ENCODE measurements around the gene DAP.
A peak's percentile ranks its signal among the peaks of the same experiment; 100 is the strongest.

The DAP gene

DNA sequence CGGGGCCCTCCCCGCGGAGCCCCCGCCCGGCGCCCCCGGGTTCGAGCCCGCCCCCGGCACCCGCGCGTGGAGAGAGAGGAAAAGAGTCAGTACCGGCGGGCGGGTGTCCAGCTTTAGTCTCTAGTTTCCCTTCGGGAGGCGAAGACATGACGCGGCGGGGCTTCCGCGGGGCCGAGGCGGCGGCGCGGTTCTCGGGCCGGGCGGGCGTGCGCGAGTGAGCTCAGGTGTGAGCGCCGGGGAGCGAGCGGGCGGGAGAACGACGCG, 181 bp downstream of the DAP start:
- DNase-seq (ENCODE audit: low read depth): no peak

DNA sequence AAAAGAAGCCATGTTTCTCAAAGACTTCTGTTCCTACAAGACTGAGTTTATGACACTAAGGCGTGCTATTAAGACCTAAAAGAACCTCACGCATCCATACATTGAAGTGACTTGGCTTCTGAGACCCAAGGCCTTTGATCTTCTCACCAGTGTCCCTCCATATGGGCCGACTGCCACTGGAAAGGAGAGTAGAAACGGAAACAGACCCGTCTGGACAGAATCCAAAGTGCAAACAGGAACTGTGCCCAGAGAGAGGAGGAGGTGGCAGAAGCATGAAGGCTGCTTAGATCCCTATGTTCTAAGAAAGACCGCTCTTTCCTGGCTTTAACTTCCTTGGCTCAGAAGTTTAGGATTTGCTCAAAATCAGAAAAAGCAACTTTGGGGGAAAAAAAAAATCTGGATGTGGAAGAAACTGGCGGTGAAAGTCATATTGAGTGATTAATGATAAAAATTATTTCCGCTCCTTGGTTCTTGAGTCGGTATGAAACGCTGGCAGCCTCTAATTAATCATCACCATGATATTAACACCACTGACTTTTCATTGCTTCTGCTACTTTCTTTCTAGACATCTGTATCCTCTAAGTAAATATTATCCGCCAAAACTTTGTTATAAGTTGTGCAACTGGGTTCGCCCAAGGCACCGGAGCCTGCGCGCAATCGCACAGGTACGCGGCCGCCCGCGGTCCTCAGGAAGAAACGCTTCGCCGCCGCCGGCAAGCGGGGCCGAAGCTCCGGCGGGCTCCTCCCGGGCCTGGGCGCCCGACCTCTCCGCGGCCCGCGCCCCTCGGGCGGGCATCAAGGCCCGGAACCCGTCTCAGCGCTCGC, 726 bp downstream of the DAP start:
- DNase-seq (ENCODE audit: low read depth): peak; percentile 45

DNA sequence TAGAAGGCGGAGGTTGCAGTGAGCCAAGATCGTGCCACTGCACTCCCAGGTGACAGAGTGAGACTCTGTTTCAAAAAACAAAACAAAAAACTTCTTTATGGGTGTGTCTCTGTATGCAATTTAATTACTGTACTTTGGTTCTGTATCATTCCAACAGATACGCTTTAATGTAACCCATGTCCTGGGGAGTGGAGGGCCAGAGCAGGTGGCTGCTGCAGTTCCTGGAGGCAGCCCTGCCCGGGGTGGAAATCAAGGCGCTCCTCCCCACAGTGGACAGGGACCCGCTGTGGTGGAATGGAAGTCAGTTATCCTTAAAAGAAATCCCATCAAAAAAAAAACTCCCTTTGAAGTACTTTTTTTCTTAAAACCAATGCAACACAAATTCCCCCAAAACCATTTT, 1.9 kb downstream of the DAP start:
- no peak for DNase-seq (ENCODE audit: low read depth)

DNA sequence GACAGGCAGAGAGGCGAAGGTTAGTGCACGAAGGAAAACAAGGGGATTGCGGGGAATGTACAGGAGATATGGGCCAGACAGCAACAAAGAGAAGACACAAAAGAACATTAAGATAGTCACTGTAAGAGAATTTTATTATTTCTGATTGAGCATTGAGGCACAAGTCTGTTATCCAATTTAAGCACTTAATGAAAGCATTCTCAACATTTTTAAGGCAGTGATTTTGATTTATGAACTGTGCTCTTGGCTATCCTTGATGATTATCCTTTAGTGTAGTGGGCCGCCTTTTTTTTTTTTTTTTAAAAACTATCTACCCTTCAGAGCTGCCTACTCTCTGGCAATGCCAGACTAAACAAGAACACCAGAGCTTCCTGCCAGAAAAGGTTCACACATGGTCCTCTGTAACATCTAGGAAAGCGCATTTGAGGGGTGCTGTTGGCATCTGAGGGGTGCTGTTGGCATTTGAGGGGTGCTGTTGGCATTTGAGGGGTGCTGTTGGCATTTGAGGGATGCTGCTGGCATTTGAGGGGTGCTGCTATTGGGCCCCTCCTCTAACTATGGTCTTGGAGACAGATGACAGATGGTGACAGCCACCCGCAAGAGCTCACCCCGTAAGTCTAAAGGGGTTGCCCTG, 3.0 kb downstream of the DAP start:
- DNase-seq (ENCODE audit: low read depth): no peak

DNA sequence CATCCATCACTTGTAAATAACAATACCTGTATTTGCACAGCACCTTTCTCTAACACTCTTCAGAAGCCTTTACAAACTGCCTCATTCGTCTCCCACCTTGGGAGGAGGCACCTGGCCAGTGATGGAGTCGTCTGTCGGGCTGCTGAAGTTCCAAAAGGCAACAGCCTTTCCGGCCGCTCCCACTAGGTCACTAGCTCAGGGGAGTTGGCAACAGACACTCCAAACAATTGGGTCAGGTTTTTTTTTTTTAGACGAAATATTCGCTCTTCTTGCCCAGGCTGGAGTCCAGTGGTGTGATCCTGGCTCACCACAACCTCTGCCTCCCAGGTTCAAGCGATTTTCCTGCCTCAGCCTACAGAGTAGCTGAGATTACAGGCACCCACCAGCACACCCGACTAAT, 4.0 kb downstream of the DAP start:
- DNase-seq (ENCODE audit: low read depth): no peak

DNA sequence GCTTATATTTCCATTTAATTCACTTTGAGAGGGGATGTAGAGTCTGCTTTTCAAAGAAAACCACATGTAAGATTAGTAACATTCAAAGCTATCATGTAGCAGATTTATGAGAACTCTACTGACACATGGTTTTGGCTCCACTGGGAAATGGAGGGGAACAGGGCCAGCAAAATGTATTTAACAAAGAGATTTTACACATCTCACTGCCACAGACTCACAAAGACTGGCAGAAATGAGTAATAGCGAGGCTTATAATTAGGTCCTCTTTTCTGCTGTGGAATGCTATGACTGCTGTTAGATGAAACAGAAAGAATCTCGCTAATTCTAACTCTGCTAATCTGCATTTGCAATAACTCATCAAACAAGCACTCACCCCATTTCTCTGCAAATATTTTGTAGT, 4.5 kb downstream of the DAP start:
- DNase-seq (ENCODE audit: low read depth): no peak

DNA sequence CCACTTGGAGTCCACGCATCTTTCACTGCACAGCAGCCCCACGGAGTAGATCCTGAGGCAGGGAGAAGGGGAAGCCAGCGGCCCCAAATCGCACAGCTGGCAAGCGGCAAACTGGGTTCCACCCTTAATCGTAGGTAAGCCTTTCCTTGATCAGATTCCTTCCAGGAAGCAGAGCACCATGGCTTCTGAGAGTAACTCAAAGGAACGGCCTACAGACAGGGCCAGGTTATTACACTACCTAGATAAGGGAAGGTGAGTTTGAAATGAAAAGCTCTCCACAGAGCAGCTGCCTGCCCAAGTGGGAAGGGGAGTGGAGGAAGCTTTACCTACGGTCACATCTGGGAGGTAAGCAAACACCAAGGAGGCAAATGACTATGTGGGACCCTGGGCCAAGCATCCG, 7.9 kb downstream of the DAP start:
- DNase-seq (ENCODE audit: low read depth): no peak

DNA sequence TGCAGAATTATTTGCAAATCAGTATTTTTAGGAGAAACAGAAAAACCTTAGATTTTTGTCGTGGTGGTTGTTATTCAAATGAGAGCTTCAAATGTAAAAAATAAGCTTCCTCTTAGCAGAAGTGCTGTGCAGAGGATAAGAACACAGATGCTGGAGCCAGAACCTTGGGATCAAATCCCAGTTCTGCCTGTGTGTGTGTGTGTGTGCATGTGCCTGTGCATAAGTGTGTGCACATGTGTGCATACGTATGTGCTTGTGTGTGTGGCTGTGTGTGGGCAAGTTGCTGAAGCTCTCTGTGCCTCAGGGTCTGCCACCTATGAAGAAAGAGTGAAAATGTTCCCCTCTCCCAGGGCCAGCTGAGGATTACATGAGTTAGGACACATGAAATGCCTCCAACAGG, 8.6 kb downstream of the DAP start:
- no peak for DNase-seq (ENCODE audit: low read depth)

DNA sequence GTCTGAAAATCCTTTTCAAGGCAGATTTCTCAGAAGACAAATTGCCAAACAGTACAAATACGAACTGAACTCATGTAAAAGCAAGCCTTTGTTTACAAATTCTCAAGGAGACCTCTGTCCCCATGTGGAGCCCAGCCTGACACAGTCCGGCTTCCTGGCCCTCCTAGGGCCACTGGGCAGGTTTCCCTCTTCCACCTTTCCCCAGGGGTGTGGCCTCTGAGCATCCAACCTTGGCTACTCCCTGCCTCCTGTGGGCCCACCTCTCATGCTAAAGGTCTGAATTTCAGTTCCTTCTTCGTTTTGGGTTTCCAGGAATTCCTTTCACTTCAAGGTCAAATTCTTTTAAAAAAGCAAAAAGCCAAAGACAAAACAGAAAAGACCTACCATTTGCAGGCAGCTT, 10.1 kb downstream of the DAP start:
- DNase-seq (ENCODE audit: low read depth): no peak

DNA sequence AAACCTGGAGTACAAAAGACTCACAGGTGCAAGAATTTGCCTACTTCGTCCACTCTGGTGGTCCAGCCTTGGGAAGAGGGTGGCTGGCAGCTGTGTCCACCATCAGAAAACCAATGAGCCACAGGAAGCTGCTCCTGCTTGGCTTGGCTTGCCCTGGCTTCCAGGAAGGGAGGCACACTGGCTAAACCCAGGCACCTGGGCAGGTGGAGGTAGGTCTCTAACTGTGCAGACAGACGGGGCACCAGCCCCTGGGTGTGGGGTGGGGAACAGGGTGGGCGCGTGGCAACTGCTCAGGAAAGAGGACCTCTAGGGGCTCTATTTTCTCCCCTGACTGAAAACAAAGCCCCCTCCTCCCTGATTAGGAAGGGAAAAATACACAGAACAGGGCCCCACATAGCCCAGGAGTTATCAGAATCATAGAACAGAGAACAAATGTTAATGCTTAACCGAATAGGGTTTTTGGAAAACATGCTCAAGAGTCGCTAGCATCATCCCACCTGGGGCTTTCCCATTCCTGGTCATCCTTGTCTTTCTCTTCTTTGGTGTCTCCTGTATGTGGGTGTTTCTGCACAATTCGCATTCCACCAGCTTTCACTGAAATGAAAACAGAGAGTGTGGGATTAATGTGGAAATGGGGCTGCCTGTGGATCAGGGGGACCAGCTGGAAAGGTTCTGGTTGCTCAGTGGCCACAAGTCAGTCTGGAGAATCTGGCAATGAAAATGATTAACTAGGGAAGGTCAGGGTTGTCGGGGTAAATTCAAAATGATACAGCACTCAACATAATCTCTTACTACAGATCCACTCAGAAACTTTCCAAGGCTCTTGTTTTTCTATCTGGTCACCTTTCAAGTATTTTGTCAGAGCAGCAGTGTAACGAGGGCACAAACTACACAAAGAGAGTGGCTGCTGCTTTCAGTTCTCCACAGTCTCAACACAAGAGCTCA, 13.1 kb downstream of the DAP start:
- no peak for DNase-seq (ENCODE audit: low read depth)

DNA sequence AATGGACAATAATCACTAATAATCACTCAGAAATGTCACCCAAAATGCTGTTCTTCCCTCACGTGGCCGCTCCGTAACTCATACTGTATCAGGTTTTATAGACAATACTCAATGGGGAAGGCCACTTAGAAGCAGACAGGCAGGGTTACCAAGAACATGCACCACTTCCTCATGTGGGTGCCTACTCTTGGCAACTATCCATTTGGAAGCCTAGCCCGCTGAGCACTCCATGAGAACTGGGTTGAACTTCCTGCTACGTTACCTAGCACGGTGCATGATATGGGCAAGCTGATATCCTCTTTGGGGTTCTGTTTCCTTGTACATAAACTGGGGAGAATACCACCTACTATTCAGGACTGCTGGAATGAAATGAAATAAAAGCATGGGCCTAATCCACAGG, 14.3 kb downstream of the DAP start:
- no peak for DNase-seq (ENCODE audit: low read depth)

DNA sequence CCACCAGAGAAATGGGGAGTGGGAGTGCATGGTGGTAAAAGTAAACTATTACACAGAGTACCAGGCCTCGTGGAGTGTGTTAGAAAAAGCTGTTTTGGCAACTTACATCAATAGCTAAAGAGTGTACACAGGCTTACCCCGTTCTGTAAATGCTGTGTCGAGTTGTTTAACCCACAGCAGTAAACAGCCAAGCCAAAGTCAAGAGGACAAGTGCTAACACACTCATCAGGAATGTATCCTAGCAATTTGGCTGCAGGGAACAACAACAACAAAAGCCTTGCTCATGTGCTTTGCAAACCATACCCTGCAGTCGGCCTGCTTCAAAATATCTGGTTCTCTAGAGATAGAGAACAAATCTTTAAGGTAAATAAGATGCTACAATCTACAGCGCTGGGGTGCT, 15.9 kb downstream of the DAP start:
- no peak for DNase-seq (ENCODE audit: low read depth)

DNA sequence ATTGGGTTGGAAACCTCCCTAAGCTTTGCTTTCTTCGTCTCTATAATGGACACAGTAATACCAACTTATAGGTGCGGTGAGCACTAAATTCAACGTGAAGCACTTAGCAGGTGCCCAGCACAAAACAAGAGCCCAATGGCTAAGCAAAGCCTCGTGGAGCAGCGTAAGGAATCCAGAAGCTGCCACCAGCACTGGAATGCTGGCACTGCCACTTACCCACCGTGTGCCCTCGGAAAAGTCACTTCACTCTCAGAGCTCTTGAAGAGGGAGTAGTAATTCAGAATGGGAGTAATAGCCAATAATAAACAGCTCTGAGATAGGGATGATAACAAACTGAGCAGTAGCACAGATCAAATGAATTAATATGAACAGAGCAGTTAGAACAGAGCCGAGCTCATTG, 16.4 kb downstream of the DAP start:
- no peak for DNase-seq (ENCODE audit: low read depth)

DNA sequence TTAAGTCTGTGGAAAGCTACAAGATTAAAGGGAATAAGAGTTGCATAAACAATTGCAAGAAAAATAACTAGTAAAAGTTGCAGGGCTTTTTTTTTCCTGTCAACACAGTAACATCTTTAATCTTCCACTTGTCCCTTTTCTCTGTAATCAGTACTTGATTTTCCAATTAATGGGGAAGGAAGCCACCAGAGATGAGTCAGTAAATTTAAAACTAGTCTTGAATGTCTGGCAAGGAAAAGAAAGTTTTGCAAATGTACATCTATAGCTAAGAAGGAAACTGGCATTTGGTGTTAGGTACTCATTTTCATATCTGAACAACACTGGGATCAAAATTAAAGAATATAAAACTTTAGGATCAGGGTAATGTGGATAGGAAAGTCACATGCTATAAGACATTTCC, 17.1 kb downstream of the DAP start:
- DNase-seq (ENCODE audit: low read depth): no peak

DNA sequence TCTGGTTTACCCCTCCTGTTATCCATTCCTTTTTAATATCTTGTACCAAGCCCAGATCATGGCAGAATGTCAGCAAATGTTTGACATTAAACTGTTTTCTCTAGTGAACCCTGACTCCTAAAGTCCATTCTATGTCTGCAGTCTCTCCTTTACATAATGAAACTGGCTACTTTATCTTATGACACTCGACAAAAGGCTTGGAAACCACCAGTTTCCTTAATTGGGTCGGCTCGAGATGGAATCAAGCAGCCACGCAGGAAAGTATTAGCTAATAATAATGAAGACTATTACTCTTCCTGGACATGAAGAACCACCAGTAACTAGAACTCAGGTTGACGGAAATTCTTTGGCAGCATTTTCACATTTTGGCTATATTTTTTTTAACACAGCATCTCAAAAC, 17.5 kb downstream of the DAP start:
- DNase-seq (ENCODE audit: low read depth): no peak

DNA sequence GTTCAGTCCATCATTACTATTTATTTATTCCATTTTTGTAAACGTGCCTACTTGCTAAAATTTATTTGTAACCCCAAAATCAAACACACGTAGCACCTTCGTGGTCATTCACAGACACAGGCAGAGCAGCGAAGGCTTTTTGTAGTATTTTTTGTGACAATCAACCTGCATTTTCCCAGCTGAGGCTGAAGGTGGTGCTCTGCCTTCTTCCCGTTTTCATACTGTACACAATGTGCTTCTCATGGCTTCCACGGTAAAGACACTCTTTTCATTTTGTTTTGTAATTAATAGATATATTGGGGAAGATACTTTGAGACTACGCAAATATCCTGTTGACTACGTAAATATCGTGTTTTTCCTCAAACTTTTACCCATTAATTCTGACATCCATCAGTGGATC, 19.4 kb downstream of the DAP start:
- DNase-seq (ENCODE audit: low read depth): no peak

DNA sequence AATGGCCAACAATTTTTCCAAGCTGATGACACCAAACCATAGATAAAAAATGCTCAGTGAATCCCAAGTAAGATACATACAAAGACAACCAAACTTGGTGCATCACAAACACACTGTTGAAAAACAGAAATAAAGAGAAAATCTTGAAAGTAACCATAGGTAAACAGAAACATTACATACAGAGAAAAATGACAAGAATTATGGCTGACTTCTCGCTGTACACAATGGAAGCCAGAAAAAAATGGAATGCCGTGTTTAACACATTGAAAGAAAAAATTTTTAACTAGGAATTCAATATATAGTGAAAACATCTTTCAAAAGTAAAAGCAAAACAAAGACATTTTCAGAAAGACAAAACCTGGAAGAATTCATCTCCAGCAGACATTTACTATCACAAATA, 20.6 kb downstream of the DAP start:
- no peak for DNase-seq (ENCODE audit: low read depth)

DNA sequence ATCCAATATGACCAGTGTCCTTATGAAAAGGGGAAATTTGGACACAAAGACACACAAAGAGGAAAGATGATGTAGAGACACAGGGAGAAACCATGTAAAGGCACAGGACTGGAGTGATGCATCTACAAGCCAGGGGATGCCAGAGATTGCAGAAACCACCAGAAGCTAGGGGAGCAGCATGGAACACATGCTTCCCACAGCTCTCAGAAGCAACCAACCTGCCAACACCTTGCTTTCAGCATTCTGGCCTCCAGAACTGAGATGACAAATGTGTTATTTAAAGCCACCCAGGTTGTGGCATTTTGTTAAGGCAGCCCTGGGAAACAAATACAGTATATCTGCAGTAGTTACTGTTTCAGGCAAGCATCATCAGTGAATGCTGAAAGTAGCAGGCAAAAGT, 23.2 kb downstream of the DAP start:
- DNase-seq (ENCODE audit: low read depth): no peak

DNA sequence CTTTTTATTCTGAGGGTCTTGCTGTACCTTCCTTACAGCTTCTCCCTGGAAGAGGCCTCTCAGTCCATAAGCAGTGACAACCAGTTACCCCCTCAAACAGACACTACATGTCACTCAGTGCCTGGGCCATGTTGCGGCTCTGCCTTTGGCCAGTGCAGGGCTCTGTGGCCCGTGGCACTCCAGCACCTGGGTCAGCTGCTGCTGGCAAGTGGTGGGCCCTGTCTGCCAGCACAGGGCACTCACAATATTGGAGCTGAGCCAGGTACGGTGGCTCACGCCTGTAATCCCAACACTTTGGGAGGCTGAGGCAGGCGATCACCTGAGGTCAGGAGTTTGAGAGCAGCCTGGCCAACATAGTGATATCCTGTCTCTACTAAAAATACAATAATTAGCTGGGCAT, 24.2 kb downstream of the DAP start:
- DNase-seq (ENCODE audit: low read depth): no peak

DNA sequence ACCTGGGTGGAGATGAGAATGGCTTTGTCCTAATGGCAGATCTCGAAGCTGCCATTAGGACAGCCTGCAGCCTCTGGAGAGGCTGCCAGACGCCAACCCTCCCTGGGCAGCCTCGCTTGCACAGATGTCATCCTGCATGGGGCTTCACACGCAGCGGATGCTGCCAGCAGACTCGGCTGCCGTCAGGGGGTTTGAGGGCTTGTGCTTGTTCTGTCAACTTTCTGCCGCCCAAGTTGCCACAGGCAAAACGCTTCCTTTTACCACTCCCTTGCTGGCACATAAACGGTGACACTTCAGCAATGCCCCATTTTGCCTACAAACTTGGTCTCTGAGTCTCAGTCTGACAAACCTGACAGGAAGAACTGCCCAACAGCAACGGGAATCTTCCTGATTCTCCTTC, 24.7 kb downstream of the DAP start:
- no peak for DNase-seq (ENCODE audit: low read depth)

DNA sequence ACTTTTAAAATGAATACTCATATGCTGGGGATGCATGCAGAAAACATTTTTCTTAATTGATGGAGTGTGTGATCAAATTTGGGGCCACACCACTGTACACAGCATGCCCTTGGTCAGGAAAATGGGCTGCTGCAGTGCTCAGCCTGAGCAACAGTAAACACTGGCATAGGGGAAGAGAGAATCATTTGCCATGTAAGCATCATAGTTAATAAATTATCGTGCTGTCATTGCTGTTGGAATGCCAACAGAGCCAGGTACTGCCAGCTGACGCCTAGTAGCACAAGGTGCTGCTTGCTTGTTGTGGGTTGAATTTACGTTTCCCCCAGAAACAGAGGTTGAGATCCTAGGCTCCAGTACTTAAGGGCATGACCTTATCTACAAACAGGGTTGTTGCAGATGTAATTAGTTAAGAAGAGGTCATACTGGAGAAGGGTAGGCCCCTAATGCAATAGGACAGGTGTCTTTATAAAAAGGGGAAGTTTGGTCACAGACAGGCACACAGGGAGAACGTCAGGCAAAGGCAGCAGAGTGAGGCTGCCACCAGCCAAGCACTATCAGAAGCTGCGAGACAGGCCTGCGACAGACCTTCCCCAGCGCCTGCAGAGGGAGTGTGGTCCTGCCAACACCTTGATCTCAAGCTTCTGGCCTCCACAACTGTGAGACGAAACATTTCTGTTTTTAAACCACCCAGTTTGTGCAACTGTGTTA, 25.3 kb downstream of the DAP start:
- no peak for DNase-seq (ENCODE audit: low read depth)

DNA sequence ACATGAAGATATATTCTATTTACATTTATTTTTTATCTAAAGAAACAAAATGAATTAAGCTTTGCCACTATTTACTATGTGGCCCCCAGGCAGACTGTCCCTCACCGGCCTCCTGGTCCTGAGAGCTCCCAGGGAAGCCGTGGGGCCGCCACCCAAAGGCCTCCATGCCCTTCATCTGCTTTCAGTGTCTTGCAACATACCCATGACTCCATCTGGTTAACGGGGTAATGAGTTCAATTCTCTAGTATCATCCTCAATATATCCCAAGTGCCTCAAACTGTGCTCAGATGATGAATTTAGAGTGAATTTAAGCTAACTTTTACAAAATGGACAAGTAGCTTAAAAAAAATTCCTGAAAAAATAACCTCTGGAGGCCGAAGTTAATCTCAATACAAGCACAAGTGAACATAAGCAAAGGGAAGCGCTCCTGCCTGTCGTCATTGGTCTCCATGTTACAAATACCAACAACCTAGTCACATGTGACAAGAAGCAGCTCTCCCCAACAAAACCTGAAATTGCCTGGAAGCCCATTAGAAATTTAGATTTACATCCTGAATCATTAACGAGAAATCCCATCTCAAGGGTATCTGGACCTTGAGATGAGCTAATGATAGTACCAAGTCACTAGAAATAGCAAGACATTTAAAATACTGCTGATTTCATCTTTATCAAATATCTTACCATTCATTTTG, 26.1 kb downstream of the DAP start:
- DNase-seq (ENCODE audit: low read depth): no peak
